Measurements from ENCODE around the gene FIGNL2.

GRCh38 chr12:51848841-51849735, 570 bp upstream of the FIGNL2 start:
- TF ChIP-seq CTCF (conservative IDR thresholded peaks at IDR 0.05) = no peak
- no peak for TF ChIP-seq ZFX (IDR thresholded peaks at IDR 0.05)
